GM19455 (cell line): ENCODE results near the gene CCL21.
A peak's percentile ranks its signal among the peaks of the same experiment; 100 is the strongest.

ENCODE experiments used
- ATAC-seq: cut with Tn5 transposase; IDR thresholded peaks from one replicate; pipeline ENCODE4 v1.9.1; 2021; ENCODE audit not compliant: unreplicated experiment

Gene CCL21

DNA sequence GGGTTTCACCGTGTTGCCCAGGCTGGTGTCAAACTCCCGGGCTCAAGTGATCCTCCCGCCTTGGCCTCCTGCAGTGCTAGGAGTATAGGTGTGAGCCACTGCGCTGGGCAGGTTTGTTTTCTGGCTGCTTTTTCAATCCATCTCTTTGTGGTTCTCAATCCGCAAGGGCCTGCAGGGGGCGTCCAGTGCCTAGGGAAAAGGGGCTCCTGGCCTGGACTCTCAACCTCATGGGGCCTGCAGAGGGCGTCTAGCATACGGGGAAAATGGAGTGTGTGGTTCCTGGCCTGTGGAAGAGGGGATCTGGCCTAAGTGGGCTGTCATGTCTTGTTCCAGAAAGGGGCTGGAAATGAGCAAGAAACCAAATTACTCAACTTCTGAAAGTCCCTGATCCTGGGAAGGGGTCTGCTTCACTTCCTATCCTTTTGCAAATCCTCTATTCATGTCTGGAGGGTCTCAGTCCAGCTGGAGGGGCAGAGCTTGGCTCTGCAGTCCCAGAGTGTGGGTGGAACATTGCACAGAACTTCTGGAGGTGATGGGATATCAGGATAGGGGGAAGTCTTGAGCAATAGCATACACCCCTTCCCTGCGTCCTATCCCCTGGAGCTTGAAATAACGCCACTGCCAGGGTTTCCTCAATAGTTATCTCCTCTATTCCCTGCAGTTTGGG lies 34.8 kb downstream of the CCL21 start:
- no peak for ATAC-seq

DNA sequence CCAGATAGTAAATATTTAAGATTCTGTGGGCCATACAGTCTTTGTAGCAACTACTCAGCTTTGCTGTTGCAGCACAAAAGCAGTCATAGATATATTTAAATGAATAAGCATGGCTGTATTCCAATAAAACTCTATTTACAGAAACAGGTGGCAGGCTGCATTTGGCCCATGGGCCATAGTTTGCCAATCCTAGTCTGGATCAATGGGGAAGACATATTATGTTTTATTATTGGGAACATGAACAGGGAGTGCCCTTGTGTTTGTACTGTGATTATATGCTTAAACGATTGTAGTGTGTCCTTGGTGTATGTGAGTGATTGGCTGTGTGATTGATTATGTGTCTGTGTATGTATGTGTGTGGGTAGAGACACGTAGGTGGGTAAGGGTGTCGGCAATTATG lies 35.5 kb downstream of the CCL21 start:
- no peak for ATAC-seq

DNA sequence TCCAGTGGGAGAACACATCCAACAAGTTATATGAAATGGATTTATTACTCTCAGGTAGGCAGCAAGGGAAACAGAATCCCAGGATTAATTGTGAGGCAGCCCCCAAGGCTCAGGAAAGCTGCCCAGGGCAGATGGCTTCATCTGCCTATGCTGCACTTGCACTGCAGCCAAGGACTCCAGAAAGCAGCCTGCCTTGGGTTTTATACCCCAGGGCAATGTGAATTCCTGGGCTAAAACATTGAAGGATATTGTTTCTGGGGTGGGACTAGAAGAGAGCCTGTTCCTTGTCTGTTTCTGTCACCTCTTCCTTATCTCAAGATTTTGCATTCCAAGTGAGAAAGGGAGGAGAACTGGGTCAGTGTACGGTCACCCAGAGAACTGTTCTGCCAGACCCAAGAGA lies 38.6 kb downstream of the CCL21 start:
- no peak for ATAC-seq

DNA sequence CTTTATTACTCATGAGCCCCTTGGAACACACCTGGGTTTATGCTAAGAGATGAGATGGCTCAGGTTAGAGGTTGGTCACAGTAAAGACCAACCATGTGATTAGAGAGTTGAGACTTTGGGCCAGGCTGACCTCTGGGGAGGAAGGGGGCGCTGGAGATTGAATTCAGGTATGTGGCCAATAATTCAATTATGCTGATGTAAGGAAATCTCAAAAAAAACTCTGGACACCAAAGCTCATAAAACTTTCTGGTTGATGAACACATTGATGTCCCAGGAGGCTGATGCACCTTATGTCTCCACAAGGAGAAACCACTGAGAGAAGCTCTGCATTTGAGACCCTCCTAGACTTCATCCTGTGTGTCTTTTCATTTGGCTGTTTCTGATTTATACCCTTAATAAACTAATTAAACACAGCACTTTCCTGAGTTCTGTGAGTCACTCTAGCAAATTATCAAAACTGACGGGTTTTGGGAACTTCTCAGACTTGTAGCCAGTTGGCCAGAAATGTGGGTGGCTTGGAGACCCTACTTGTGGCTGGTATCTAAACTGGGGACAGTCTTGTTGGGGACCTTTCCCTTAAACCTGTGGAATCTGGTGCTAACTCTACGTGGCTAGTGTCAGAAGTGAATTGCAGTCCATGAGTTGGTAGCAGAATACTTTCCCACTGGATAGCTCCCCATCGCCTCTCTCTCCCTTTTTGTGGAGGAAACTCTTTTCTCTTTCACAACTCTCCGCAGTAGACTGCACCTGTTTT lies 40.0 kb downstream of the CCL21 start:
- ATAC-seq = no peak

DNA sequence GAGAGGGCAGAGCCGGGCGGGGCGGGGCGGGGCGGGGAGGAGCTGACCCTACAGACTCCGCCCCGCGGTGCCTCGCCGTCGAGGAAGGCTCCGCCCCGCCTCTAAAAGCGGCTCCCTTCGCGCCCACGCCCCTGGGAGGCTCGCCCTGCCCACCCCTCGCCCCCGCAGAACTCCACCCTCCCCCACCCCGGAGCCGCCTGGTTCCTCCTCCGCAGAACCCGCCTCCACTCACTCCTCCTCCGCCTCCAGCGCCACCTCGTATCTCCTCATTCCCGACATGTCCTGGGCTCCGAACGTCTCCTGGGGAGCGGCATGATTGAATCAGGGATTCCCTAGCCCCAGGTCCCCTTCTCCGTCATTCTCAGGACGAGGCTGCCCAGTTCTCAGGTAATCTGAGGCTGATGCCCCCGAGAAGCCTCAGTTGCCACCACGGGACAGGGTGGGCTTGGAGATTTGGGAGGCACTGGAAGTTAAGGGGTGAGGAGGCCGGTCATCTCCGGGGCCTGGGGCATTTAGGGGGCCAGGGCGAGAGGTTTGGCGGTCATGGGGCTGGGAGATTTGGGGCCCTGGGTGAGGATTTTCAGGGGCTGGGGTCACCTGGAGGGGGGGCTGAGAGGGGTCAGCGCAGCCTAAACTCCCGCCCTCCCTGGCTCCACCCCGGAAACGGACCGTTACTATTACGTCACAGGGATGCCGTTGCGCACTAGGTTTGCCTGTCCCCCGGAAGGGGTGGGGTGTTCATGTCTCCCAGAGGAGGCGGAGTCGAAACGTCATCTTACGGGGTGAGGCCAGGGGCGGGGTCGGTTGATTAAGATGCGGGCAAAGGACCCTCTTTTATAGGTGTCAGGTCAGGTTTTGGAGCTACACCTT lies 44.3 kb downstream of the CCL21 start:
- peak; percentile 71 for ATAC-seq

DNA sequence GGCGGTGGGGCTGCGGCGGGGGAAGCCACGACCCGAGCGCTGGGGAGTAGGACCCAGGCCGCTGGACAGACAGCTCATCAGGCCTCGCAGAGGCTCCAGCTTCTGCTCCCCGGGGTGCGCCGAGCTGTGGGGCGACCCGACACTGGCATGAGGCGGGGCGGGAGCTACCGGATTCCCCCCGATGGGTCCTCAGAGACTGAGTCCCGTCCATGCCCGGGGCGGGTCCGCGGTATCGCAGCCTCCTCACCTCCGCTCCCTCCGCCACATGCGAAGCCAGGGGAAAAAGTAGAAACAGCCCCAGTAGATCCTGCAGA lies 44.9 kb downstream of the CCL21 start:
- peak; percentile 29 for ATAC-seq

DNA sequence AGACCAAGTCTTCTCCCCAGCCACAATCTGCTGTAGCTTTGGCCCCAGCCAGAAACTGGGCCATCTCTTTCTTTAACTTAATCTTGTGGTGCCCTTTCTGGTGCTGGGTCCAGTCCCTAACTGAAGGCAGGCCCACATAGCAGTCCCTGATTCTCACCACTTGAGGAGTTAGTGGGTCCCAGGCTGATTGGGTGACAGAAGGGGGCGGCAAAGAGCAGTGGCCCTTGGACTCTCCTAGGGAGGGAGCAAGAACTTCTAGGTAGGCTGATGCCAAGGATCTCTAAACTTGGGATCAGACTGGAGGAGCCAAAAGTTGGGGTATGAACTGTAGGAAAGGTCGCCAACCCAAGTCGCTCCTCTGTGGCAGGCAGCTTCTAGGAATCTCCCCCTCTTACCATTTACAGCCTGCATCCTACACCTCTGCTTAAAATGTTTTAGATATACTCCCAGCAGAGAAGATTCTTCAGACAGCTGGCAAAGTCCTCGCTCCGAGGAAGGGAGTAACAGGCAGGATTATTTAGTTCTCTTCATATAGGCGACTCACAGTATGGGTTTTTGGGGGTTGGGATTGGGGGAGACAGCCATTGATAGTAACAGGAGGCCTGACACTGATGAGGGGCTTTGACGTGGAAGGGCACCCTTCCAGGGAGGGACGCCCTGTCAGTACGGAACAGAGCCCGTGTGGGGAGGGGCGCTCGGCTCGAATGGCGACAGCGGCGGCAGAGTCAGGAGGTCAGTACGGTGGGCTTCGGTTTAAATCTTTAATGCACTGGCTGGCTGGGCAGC lies 45.5 kb downstream of the CCL21 start:
- ATAC-seq = peak; percentile 38

DNA sequence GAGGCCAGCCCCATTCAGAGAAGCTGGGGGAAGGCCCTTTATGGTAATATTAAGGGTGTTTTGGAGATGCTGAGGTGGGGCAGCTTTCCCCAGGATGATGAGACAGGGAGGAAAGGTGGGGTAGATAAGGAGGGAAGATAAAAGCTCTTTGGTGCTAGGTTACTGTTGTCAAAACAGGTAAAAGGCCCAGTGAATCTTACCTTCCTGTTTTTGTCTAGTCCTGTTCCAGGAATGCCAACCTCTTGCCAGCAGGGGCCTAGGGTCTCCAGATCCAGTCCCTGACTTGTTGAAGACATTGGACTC lies 46.7 kb downstream of the CCL21 start:
- no peak for ATAC-seq

DNA sequence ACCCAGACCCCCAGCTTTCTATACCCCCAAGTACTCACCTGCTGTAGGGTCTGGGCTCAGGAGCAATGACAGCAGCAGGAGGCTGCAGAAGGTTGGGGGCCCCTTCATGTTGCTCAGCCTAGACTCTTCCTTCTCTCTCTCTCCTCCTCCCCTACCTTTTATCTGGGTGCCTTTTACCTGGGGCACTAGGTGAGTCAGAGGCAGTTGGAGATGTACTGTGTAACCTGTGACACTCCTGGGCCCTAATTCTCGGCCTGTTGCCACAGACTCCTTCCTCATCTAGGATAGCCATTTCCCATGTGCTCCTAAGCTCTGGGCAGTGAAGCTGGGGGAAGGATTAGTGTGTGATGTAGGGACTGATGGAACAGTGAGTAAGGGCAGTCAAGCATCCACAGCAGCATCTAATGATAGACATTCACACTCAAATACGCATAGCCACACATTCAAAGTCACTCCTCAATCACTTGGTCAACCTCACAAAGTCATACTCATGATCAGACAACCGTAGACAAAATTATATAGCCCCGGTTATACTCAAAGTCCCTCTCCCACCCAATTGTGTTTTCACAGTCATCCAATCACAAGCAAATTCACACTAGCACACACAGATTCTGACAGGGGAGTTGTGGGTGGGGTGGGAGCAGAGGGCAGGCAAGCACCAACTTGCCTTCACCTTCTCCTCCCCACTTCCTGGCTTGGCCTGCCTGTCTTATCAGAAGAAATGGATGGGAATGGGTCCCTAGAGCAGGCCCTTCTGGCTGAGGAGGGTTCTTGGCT lies 47.2 kb downstream of the CCL21 start, which contains the start of gene CCL27:
Gene CCL27 (minus strand): TSS at position 132 of the 777 bp plus-strand sequence. CDS start 24 bp downstream, at position 108.
- ATAC-seq = no peak

DNA sequence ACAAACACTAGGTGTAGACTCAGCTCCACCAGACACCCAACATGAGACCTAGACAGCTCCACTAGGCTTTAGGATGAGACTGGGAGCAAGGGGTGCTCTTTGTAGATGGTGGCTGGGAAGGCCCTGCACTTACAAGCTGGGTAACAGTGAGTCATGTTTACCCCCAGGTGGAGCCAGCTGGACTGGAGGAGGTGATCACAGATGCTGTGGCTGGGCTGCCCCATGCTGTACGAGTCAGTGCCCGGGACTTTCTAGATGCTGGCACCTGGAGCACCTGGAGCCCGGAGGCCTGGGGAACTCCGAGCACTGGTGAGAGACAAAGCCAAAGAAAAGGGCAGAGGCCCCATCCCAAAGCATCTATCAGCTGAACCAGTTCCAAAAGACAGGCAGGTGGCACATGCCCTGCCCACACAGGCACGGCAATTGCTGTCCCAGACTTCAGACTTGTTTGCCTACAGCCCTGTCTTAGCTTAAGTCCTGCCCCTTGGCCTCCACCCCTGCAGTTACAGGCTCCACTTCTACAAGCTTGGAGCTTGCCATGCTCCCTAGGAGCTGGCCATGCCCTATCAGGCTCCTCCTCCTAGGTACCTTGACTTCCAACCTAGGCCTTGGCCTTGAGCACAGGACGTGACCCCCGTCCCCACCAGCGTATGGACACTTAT lies 50.2 kb downstream of the CCL21 start:
- no peak for ATAC-seq
